Measurements from ENCODE around the gene RGS6. TPM values are rescaled to one million over a fixed set of nuclear protein-coding genes. Genes with fewer than 3 reads are reported as not detected.

RGS6 gene
- total RNA-seq, 1 experiment from 2014 or later: not detected

- Histone ChIP-seq H3K4me1 (ENCODE audit: insufficient read depth, low read length) (no peaks in the 10 kb centered on the region), H4K20me1 (ENCODE audit: low read length) (no peaks in the 10 kb centered on the region), H2AFZ (ENCODE audit: low read length) (no peak overlapping the region), H3K36me3 (ENCODE audit: low read depth, low read length) (no peaks in the 10 kb centered on the region), H3K9me2 (replicated peaks; ENCODE audit: low read length) (no peaks in the 10 kb centered on the region), H3K4me3 (ENCODE audit: low read length) (no peak overlapping the region), H3K9me3 (ENCODE audit: low read length) (0 out of 2 replicates have a peak, but pooled peaks cover under 1% of the 10 kb centered on the region), H3K4me2 (ENCODE audit: low read length) (no peak overlapping the region), H3K79me2 (ENCODE audit: low read length) (no peaks in the 10 kb centered on the region), H3K27ac (ENCODE audit: low read length) (no peak overlapping the region), H3K27me3 (ENCODE audit: low read length) (peaks cover 70% of the 10 kb centered on the region), H3K9ac (ENCODE audit: low read length) (no peak overlapping the region), H3F3A (ENCODE audit: low read length, unreplicated experiment) (no peaks in the 10 kb centered on the region)
- DNase-seq (no peak), ATAC-seq (no peak)
- CTCF ChIA-PET: no interaction called here
- BruUV-seq (replicated peaks): no TSS peak
- TF ChIP-seq CTCF (conservative IDR thresholded peaks at IDR 0.05; ENCODE audit: low read depth, low read length) (no peak), EZH2 (IDR thresholded peaks at IDR 0.05; ENCODE audit: low read length, unreplicated experiment) (no peak), EZH2phosphoT487 (IDR thresholded peaks at IDR 0.05; ENCODE audit: borderline replicate concordance, low read length) (no peak)
- POLR2A ChIA-PET (ENCODE audit: unreplicated experiment): no interaction called here
- intact Hi-C loops (cut with micrococcal nuclease): no loop called here
Observed at GRCh38 chr14:71891185-71891584, 41.0 kb upstream of the RGS6 start.

DNA sequence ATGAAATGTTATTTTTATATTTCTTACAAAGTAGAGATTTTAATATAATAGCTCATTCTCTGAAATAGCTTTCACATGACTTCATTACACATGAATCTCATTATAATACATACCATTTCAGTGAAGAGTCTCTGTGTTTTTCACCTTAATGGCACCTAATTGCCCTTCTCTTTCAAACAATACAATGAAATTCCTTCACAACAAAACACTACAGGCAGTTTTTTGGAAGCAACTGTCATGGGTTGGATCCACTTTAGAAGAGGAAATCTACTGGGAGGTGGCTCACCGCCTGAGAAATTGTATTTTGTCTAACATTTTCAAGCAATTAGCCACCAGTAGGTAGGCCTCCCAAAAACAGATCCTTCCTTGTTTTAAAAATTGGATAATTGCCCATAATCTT is 40.3 kb upstream of the RGS6 start:
- TF ChIP-seq CTCF (conservative IDR thresholded peaks at IDR 0.05; ENCODE audit: low read depth, low read length): no peak
- no peak for TF ChIP-seq EZH2phosphoT487 (IDR thresholded peaks at IDR 0.05; ENCODE audit: borderline replicate concordance, low read length)
- TF ChIP-seq EZH2 (IDR thresholded peaks at IDR 0.05; ENCODE audit: low read length, unreplicated experiment): no peak
- ChIA-PET CTCF (no interaction called here), POLR2A (ENCODE audit: unreplicated experiment) (interaction anchor here (0.7 kb wide), 1 partner anchor 77 kb away, joined by 4 read pairs; no protein-coding TSS in a partner anchor)
- no peaks in the 10 kb centered on the region for H3K9me2 ChIP-seq (replicated peaks; ENCODE audit: low read length)
- intact Hi-C loops (cut with micrococcal nuclease): no loop called here
- BruUV-seq (replicated peaks): no TSS peak
- H3K79me2 ChIP-seq (ENCODE audit: low read length): no peaks in the 10 kb centered on the region
- H3K36me3 ChIP-seq (ENCODE audit: low read depth, low read length): no peaks in the 10 kb centered on the region
- H3K27ac ChIP-seq (ENCODE audit: low read length): no peak overlapping the region
- no peaks in the 10 kb centered on the region for H4K20me1 ChIP-seq (ENCODE audit: low read length)
- no peak overlapping the region for H3K9ac ChIP-seq (ENCODE audit: low read length)
- ATAC-seq (no peak), DNase-seq (no peak)
- H3F3A ChIP-seq (ENCODE audit: low read length, unreplicated experiment): no peaks in the 10 kb centered on the region
- H3K9me3 ChIP-seq (ENCODE audit: low read length): no peaks in the 10 kb centered on the region
- H3K4me3 ChIP-seq (ENCODE audit: low read length): no peak overlapping the region
- H2AFZ ChIP-seq (ENCODE audit: low read length): no peak overlapping the region
- H3K27me3 ChIP-seq (ENCODE audit: low read length): peaks cover 72% of the 10 kb centered on the region
- H3K4me1 ChIP-seq (ENCODE audit: insufficient read depth, low read length): no peaks in the 10 kb centered on the region
- H3K4me2 ChIP-seq (ENCODE audit: low read length): no peak overlapping the region

DNA sequence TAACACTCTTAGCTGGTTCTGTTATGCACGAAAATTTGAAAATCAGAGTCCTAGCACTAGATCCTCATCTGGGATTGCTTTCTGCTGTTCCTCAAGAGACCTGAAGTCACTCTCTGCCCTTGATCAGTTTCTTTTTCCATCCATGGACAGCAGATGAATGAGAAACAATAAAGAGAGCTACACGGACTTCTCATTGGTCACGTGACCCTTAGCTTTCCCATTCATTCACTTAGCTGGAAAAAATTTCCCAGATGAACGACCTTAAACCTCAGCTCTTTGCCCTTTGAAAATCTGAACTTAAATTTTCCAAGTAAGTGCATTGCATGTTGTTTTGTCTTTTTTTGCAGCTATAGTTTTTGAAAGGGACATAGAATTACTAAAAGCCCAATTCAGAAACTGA is 27.2 kb upstream of the RGS6 start:
- H2AFZ ChIP-seq (ENCODE audit: low read length): peak overlapping the region; percentile 33; the same call in 1 of the 2 replicates
- H3K4me1 ChIP-seq (ENCODE audit: insufficient read depth, low read length): no peaks in the 10 kb centered on the region
- TF ChIP-seq EZH2 (IDR thresholded peaks at IDR 0.05; ENCODE audit: low read length, unreplicated experiment): no peak
- no peak for TF ChIP-seq CTCF (conservative IDR thresholded peaks at IDR 0.05; ENCODE audit: low read depth, low read length)
- no peak for TF ChIP-seq EZH2phosphoT487 (IDR thresholded peaks at IDR 0.05; ENCODE audit: borderline replicate concordance, low read length)
- no peaks in the 10 kb centered on the region for H3K36me3 ChIP-seq (ENCODE audit: low read depth, low read length)
- no peak overlapping the region for H3K27ac ChIP-seq (ENCODE audit: low read length)
- ChIA-PET POLR2A (ENCODE audit: unreplicated experiment) (no interaction called here), CTCF (no interaction called here)
- H3K27me3 ChIP-seq (ENCODE audit: low read length): peaks cover 100% of the 10 kb centered on the region
- no peak overlapping the region for H3K4me3 ChIP-seq (ENCODE audit: low read length)
- H3F3A ChIP-seq (ENCODE audit: low read length, unreplicated experiment): no peaks in the 10 kb centered on the region
- intact Hi-C loops (cut with micrococcal nuclease): no loop called here
- H4K20me1 ChIP-seq (ENCODE audit: low read length): no peaks in the 10 kb centered on the region
- H3K9me3 ChIP-seq (ENCODE audit: low read length): no peaks in the 10 kb centered on the region
- no TSS peak for BruUV-seq (replicated peaks)
- H3K9ac ChIP-seq (ENCODE audit: low read length): no peak overlapping the region
- no peaks in the 10 kb centered on the region for H3K79me2 ChIP-seq (ENCODE audit: low read length)
- no peaks in the 10 kb centered on the region for H3K9me2 ChIP-seq (replicated peaks; ENCODE audit: low read length)
- H3K4me2 ChIP-seq (ENCODE audit: low read length): 0 out of 2 replicates have a peak overlapping the region, but pooled peaks have one; percentile 11
- DNase-seq (no peak), ATAC-seq (no peak)
